ENCODE data around the gene ADAMTS10. TPM values are rescaled to one million over a fixed set of nuclear protein-coding genes. Genes with fewer than 3 reads are reported as not detected.

ADAMTS10 gene
- total RNA-seq, 1 donor from 2014 or later = 87.6 TPM

DNA sequence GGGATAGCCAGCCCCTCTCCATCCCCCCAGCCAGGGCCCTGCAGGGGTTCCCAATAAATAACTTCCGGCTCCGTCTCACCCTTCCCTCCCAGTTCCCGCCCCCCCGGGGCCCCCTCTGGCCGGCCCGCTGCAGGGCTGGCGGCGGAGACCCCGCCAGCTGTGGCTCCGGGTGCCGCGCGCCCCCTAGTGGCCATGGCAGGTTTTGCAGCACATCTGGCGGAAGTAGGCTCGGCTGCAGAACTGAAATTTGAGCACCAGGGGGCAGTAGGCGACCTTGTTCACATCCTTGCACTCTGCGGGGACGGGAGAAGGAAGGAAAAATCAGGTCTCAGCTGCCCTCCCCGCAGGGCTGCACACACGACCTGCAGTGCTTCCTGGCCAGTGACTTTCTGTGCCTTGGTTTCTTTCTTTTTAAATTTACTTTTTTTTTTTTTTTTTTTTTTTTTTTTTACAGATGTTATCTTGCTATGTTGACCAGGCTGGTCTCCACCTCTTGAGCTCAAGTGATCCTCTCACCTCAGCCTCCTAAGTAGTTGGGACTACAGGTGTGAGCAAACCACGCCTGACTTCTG lies 29.7 kb downstream of the ADAMTS10 start:
- no peaks in the 10 kb centered on the region for H3K4me1 Mint-ChIP-seq (ENCODE audit: low read depth, unreplicated experiment)
- peaks cover 2% of the 10 kb centered on the region for H3K9me3 Mint-ChIP-seq (ENCODE audit: unreplicated experiment)
- TF ChIP-seq, protein P1, sequence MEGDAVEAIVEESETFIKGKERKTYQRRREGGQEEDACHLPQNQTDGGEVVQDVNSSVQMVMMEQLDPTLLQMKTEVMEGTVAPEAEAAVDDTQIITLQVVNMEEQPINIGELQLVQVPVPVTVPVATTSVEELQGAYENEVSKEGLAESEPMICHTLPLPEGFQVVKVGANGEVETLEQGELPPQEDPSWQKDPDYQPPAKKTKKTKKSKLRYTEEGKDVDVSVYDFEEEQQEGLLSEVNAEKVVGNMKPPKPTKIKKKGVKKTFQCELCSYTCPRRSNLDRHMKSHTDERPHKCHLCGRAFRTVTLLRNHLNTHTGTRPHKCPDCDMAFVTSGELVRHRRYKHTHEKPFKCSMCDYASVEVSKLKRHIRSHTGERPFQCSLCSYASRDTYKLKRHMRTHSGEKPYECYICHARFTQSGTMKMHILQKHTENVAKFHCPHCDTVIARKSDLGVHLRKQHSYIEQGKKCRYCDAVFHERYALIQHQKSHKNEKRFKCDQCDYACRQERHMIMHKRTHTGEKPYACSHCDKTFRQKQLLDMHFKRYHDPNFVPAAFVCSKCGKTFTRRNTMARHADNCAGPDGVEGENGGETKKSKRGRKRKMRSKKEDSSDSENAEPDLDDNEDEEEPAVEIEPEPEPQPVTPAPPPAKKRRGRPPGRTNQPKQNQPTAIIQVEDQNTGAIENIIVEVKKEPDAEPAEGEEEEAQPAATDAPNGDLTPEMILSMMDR (IDR thresholded peaks at IDR 0.05; ENCODE audit: partially characterized antibody, unreplicated experiment) = peak; percentile 100
- DNase-seq = peak; percentile 83
- no peak overlapping the region for H3K27ac Mint-ChIP-seq (ENCODE audit: unreplicated experiment)
- no peak overlapping the region for H3K4me3 Mint-ChIP-seq (ENCODE audit: unreplicated experiment)
- peaks cover 3% of the 10 kb centered on the region for H3K27me3 Mint-ChIP-seq (ENCODE audit: unreplicated experiment)
- H3K36me3 Mint-ChIP-seq (ENCODE audit: unreplicated experiment) = no peaks in the 10 kb centered on the region

DNA sequence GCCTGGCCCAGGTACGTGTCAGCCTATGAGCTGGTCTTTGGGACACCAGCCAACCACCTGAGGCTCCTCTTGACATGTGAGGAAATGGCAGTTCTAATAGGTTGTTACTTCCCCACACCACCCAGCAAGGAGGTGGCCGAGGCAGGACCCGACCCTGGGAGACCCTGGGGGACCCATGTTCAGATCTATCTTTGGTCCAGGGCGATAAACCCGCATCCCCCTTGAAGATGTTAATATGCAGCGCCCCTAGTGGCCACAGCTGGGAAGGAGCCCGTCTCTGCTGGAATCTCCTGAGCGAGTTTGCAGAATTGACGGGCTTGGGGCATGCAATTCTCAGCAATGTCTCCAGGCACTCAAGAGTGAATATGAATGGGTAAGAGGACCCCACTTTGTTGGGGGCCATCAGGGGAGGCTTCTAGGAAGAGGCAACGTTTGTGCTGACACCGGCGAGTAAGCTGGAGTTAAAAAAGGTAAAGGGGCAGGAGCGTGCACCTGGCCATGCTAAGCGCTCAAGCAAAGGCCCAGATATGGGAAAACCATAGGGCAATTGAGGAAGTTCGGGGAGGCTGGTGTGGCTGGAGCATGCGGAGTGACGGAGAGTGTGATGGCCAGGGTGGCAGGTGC lies 31.8 kb downstream of the ADAMTS10 start:
- H3K9me3 Mint-ChIP-seq (ENCODE audit: unreplicated experiment) = peaks cover 2% of the 10 kb centered on the region
- no peaks in the 10 kb centered on the region for H3K36me3 Mint-ChIP-seq (ENCODE audit: unreplicated experiment)
- TF ChIP-seq, protein P1 (IDR thresholded peaks at IDR 0.05; ENCODE audit: partially characterized antibody, unreplicated experiment) = peak; percentile 98
- no peaks in the 10 kb centered on the region for H3K4me1 Mint-ChIP-seq (ENCODE audit: low read depth, unreplicated experiment)
- H3K4me3 Mint-ChIP-seq (ENCODE audit: unreplicated experiment) = no peak overlapping the region
- peaks cover 3% of the 10 kb centered on the region for H3K27me3 Mint-ChIP-seq (ENCODE audit: unreplicated experiment)
- DNase-seq = peak; percentile 86
- H3K27ac Mint-ChIP-seq (ENCODE audit: unreplicated experiment) = no peak overlapping the region

DNA sequence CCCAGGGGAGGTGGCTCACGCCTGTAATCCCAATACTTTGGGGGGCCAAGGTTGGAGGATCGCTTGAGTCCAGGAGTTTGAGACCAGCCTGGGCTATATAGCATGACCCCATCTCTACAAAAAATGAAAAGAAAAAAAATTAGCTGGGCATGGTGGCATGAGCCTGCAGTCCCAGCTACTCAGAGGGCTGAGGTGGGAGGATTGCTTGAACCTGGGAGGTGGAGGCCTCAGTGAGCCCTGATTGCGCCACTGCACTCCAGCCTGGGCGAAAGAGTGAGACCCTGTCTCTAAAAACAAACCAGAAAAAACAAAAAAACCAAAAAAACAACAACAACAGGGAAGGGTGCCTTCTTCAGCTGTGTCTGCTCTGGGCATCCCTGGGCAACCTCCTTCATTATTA lies 32.8 kb downstream of the ADAMTS10 start:
- no peak for DNase-seq
- Mint-ChIP-seq H3K4me1 (ENCODE audit: low read depth, unreplicated experiment) (no peaks in the 10 kb centered on the region), H3K4me3 (ENCODE audit: unreplicated experiment) (no peak overlapping the region), H3K9me3 (ENCODE audit: unreplicated experiment) (peaks cover 2% of the 10 kb centered on the region), H3K27ac (ENCODE audit: unreplicated experiment) (no peak overlapping the region), H3K27me3 (ENCODE audit: unreplicated experiment) (peaks cover 3% of the 10 kb centered on the region), H3K36me3 (ENCODE audit: unreplicated experiment) (no peaks in the 10 kb centered on the region)
- TF ChIP-seq, protein P1 (IDR thresholded peaks at IDR 0.05; ENCODE audit: partially characterized antibody, unreplicated experiment) = no peak

DNA sequence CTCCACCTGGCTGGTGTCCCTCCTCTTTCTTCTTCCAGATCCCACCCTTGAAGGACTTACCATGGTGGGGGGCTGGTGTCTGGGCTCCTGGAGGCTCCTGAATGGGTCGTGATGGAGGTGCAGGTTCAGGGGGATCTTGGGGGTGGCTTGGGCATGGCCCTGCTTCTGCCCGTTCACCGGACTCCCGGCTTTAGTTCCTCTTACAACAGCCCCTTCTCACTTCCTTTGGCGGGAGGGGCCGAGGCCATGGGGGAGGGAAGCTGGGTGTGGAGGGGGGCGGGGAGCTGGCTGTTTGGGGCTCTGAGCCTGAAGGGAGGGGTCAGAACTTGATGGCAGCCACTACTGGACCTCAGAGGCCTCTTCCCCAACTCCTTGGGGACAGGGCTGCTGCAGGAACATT lies 33.3 kb downstream of the ADAMTS10 start, which contains the start of gene MYO1F:
Gene MYO1F, minus strand, starts transcription at position 196 of the 400 bp plus-strand sequence. Its CDS starts 133 bp downstream, at position 63.
- no peak within 1 kb of the TSS for H3K4me3 Mint-ChIP-seq (ENCODE audit: unreplicated experiment)
- H3K27ac Mint-ChIP-seq (ENCODE audit: unreplicated experiment) = no peak within 1 kb of the TSS
- no peaks in the 10 kb centered on the region for H3K4me1 Mint-ChIP-seq (ENCODE audit: low read depth, unreplicated experiment)
- no peak for DNase-seq
- TF ChIP-seq, protein P1 (IDR thresholded peaks at IDR 0.05; ENCODE audit: partially characterized antibody, unreplicated experiment) = no peak
- peaks cover 2% of the 10 kb centered on the region for H3K9me3 Mint-ChIP-seq (ENCODE audit: unreplicated experiment)
- no peaks in the 10 kb centered on the region for H3K36me3 Mint-ChIP-seq (ENCODE audit: unreplicated experiment)
- peaks cover 3% of the 10 kb centered on the region for H3K27me3 Mint-ChIP-seq (ENCODE audit: unreplicated experiment)
